ENCODE results near the gene EGLN1.

EGLN1 gene

DNA sequence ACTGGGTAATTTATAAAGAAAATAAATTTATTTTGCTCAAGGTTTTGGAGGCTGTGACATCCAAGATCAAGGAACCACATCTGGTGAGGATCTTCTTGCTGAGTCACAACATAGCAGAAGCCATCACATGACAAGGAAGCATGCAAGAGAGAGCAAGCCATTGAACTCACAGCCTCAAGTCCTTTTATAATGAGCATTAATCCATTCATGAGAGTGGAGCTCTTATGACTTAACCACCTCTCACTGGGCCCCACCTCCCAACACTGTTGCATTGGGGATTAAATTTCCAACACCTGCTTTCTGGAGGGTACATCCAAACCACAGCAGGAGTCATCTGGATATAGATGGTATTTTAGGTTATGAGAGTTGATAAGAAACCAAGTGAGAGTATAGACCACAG, 20.6 kb upstream of the EGLN1 start:
- TF ChIP-seq YY1 (IDR thresholded peaks at IDR 0.05; ENCODE audit: low read depth), result no peak
- TF ChIP-seq TCF12 (IDR thresholded peaks at IDR 0.05; ENCODE audit: low read depth), result no peak
- TF ChIP-seq NFIC (IDR thresholded peaks at IDR 0.05), result no peak
- TF ChIP-seq FOXM1 (IDR thresholded peaks at IDR 0.05; ENCODE audit: borderline replicate concordance, low read depth), result no peak
- no peak for TF ChIP-seq CEBPB (IDR thresholded peaks at IDR 0.05)
- no peak for TF ChIP-seq RAD21 (IDR thresholded peaks at IDR 0.05; ENCODE audit: low read depth)
- TF ChIP-seq ZBTB7A (IDR thresholded peaks at IDR 0.05; ENCODE audit: low read depth), result no peak
- no peak for TF ChIP-seq TEAD4 (IDR thresholded peaks at IDR 0.05)
- TF ChIP-seq TAF1 (IDR thresholded peaks at IDR 0.05; ENCODE audit: low read depth), result no peak
- TF ChIP-seq, protein P1, sequence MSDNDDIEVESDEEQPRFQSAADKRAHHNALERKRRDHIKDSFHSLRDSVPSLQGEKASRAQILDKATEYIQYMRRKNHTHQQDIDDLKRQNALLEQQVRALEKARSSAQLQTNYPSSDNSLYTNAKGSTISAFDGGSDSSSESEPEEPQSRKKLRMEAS (IDR thresholded peaks at IDR 0.05), result no peak
- TF ChIP-seq CREB1 (IDR thresholded peaks at IDR 0.05; ENCODE audit: low read depth), result no peak
- no peak for TF ChIP-seq EP300 (IDR thresholded peaks at IDR 0.05; ENCODE audit: borderline replicate concordance)
- TF ChIP-seq, protein P2, sequence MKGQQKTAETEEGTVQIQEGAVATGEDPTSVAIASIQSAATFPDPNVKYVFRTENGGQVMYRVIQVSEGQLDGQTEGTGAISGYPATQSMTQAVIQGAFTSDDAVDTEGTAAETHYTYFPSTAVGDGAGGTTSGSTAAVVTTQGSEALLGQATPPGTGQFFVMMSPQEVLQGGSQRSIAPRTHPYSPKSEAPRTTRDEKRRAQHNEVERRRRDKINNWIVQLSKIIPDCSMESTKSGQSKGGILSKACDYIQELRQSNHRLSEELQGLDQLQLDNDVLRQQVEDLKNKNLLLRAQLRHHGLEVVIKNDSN (IDR thresholded peaks at IDR 0.05), result no peak
- TF ChIP-seq EGR1 (IDR thresholded peaks at IDR 0.05), result no peak
- TF ChIP-seq, protein P3, sequence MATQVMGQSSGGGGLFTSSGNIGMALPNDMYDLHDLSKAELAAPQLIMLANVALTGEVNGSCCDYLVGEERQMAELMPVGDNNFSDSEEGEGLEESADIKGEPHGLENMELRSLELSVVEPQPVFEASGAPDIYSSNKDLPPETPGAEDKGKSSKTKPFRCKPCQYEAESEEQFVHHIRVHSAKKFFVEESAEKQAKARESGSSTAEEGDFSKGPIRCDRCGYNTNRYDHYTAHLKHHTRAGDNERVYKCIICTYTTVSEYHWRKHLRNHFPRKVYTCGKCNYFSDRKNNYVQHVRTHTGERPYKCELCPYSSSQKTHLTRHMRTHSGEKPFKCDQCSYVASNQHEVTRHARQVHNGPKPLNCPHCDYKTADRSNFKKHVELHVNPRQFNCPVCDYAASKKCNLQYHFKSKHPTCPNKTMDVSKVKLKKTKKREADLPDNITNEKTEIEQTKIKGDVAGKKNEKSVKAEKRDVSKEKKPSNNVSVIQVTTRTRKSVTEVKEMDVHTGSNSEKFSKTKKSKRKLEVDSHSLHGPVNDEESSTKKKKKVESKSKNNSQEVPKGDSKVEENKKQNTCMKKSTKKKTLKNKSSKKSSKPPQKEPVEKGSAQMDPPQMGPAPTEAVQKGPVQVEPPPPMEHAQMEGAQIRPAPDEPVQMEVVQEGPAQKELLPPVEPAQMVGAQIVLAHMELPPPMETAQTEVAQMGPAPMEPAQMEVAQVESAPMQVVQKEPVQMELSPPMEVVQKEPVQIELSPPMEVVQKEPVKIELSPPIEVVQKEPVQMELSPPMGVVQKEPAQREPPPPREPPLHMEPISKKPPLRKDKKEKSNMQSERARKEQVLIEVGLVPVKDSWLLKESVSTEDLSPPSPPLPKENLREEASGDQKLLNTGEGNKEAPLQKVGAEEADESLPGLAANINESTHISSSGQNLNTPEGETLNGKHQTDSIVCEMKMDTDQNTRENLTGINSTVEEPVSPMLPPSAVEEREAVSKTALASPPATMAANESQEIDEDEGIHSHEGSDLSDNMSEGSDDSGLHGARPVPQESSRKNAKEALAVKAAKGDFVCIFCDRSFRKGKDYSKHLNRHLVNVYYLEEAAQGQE (IDR thresholded peaks at IDR 0.05; ENCODE audit: low read depth), result no peak

DNA sequence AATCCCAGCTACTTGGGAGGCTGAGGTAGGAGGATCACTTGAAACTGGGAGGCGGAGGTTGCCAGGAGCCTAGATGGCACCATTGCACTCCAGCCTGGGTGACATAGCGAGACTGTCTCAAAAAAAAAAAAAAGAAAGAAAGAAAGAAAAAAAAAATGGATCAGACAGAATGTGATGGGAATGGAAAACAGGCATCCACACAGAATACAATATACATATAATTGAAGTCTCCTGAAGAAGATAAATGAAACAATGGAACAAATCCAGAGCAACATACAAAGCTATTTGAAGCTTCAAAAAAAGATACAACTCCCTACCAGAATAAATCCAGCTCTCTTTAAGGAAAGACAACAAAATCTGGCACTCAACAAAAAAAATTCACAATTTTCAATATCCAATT, 10.9 kb upstream of the EGLN1 start:
- TF ChIP-seq CEBPB (IDR thresholded peaks at IDR 0.05), result no peak
- TF ChIP-seq CREB1 (IDR thresholded peaks at IDR 0.05; ENCODE audit: low read depth), result no peak
- TF ChIP-seq RAD21 (IDR thresholded peaks at IDR 0.05; ENCODE audit: low read depth), result no peak
- no peak for TF ChIP-seq TEAD4 (IDR thresholded peaks at IDR 0.05)
- TF ChIP-seq, protein P1 (IDR thresholded peaks at IDR 0.05), result no peak
- TF ChIP-seq ZBTB7A (IDR thresholded peaks at IDR 0.05; ENCODE audit: low read depth), result no peak
- TF ChIP-seq NFIC (IDR thresholded peaks at IDR 0.05), result no peak
- TF ChIP-seq EP300 (IDR thresholded peaks at IDR 0.05; ENCODE audit: borderline replicate concordance), result no peak
- TF ChIP-seq, protein P3 (IDR thresholded peaks at IDR 0.05; ENCODE audit: low read depth), result no peak
- TF ChIP-seq, protein P2 (IDR thresholded peaks at IDR 0.05), result no peak
- TF ChIP-seq YY1 (IDR thresholded peaks at IDR 0.05; ENCODE audit: low read depth), result no peak
- TF ChIP-seq TAF1 (IDR thresholded peaks at IDR 0.05; ENCODE audit: low read depth), result no peak
- no peak for TF ChIP-seq EGR1 (IDR thresholded peaks at IDR 0.05)
- TF ChIP-seq TCF12 (IDR thresholded peaks at IDR 0.05; ENCODE audit: low read depth), result no peak
- TF ChIP-seq FOXM1 (IDR thresholded peaks at IDR 0.05; ENCODE audit: borderline replicate concordance, low read depth), result no peak

DNA sequence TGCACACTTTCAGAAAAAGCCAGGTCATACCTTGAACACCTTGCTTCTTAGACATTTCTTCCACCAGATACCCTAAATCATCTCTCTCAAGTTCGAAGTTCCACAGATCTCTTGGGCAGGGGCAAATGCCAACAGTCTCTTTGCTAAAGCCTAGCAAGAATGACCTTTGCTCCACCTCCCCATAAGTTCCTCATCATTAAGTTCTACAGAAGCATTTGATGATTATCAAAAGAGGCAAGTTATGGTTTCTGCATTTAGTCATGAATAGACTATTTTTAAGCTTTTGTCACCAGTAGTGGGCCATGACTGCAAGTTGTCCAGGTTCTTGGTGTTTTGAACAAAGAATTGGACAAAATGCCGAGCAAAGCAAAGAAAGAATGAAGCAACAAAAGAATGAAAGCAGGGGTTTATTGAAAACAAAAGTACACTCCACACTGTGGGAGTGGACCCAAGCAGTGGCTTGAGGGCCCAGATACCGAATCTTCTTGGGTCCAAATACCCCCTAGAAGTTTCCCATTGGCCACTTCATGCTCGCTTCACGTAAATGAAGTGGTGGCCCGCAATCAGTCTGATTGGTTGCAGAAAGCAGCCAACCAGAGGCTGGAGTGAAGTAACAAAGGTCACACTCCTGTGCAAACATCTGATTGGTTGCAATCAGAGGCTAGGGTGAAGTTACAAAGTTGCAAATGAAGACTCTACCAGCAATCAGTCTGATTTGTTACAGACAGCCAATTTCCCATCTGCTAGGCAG, 9.8 kb upstream of the EGLN1 start:
- TF ChIP-seq CEBPB (IDR thresholded peaks at IDR 0.05) (no peak), NFIC (IDR thresholded peaks at IDR 0.05) (no peak), YY1 (IDR thresholded peaks at IDR 0.05; ENCODE audit: low read depth) (no peak), ZBTB7A (IDR thresholded peaks at IDR 0.05; ENCODE audit: low read depth) (no peak)
- TF ChIP-seq, protein P1 (IDR thresholded peaks at IDR 0.05), result no peak
- TF ChIP-seq, protein P3 (IDR thresholded peaks at IDR 0.05; ENCODE audit: low read depth), result no peak

DNA sequence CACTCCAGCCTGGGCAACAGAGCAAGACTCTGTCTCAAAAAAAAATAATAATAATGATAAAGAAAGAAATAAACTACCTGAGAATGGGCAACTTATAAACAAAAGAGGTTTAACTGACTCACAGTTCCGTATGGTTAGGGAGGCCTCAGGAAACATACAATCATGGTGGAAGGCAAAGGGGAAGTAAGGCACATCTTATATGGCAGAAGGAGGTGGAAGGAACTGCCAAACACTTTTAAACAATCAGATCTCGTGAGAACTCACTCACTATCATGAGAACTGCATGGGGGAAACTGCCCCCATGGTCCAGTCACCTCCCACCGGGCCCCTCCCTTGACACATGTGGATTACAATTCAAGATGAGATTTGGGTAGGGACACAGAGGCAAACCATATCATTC, 6.3 kb upstream of the EGLN1 start:
- no peak for TF ChIP-seq CEBPB (IDR thresholded peaks at IDR 0.05)
- no peak for TF ChIP-seq TCF12 (IDR thresholded peaks at IDR 0.05; ENCODE audit: low read depth)
- TF ChIP-seq TAF1 (IDR thresholded peaks at IDR 0.05; ENCODE audit: low read depth), result no peak
- TF ChIP-seq, protein P1 (IDR thresholded peaks at IDR 0.05), result no peak
- no peak for TF ChIP-seq RAD21 (IDR thresholded peaks at IDR 0.05; ENCODE audit: low read depth)
- no peak for TF ChIP-seq EP300 (IDR thresholded peaks at IDR 0.05; ENCODE audit: borderline replicate concordance)
- TF ChIP-seq, protein P2 (IDR thresholded peaks at IDR 0.05), result no peak
- TF ChIP-seq FOXM1 (IDR thresholded peaks at IDR 0.05; ENCODE audit: borderline replicate concordance, low read depth), result no peak
- no peak for TF ChIP-seq ZBTB7A (IDR thresholded peaks at IDR 0.05; ENCODE audit: low read depth)
